RCC 7860 (cell line): Measurements from ENCODE around the gene ST8SIA5.

Source experiments
- DNase-seq: peaks from one replicate; pipeline ENCODE4 v3.0.0-alpha.2; 2015; ENCODE audit warnings: low spot score
- FAIRE-seq: peaks from 2 replicates; lab custom pipeline; 2012; peaks lifted over from hg19 to GRCh38; lab: Jason Lieb, UNC

The ST8SIA5 gene

GRCh38 chr18:46632401-46633071 lies 124.3 kb downstream of the ST8SIA5 start:
- peak; percentile 37 for FAIRE-seq
- DNase-seq: peak; percentile 69

DNA sequence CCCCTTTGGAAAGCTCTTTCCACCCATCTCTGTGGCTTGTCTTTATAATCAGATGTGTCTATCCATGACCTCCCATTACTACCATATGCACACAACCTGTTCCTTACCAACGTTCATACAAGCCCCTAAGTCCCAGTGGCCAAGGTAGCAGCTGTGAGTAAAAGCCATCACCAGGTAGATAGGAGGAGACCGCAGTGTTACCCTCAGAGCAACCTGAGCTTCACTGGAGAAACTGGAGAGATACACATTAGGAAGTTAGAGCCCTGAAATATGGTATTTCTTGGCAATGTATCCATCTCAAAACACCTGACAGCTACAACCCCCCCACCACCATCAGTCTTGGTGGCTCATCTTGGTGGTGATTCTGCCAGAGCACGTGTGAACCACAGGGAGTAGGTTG lies 125.9 kb downstream of the ST8SIA5 start:
- DNase-seq (no peak), FAIRE-seq (no peak)

DNA sequence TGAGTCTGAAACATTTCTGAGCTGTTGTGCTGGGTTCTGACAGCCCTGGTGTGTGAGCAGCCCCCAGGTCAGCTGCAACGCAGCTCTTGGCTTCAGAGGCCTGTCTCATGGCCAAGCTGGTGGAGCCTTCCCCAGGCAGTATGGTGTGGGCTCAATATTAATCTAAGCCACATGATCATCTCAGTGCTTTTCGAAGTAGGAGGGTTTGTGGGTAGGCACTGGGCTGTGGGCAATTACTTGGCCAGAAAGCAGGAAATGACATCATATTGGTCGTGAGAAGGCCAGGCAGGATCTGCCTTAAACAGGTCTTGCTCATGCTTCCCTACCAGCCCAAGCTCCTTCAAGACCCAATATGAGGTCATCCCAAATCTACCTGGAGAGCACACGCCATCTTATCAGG lies 126.7 kb downstream of the ST8SIA5 start:
- FAIRE-seq (no peak), DNase-seq (no peak)

DNA sequence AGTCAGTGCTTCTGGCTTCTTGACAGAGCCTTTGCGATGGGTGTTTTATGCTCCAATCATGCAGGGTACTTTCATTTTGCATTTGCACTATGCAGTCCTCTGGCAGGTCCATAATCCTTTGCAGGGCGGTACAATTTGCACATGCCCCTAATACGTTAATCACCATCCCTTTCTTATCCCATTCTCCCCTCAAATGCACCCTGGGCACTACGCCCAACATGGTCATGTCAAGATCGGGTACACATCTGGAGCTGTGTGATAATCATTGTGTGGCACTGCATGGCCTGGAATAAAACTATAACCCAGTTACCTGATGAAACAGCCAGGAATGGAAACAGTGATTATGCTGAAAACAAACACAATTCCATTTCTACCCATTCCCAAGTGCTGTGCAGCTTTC lies 127.5 kb downstream of the ST8SIA5 start:
- FAIRE-seq (no peak), DNase-seq (no peak)

- DNase-seq (no peak), FAIRE-seq (no peak)
Measured at GRCh38 chr18:46628206-46628605, 128.6 kb downstream of the ST8SIA5 start.

GRCh38 chr18:46627136-46627535 lies 129.7 kb downstream of the ST8SIA5 start:
- DNase-seq: no peak

DNA sequence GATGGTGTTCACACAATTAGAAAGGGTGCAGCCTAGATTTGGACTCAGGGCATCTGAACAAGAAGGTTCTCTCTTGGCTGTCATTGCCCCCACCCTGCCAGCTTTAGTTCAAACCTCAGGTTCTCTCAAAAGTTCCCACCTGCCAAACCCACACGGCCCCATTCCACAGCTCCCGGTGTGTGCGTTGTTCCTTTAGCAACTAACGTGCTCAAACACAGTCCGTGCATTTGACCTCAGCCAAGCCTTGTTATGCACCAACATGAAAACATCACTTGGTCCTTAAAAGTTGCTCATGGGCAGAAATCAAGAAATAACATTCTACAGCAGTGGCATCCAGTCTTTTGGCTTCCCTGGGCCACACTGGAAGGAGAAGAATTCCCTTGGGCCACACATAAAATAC lies 131.8 kb downstream of the ST8SIA5 start:
- DNase-seq (no peak), FAIRE-seq (no peak)

More at GRCh38 chr18:46627136-46627535, 129.7 kb downstream of the ST8SIA5 start:
- no peak for FAIRE-seq

GRCh38 chr18:46624127-46624526 lies 132.7 kb downstream of the ST8SIA5 start:
- no peak for FAIRE-seq
- no peak for DNase-seq

DNA sequence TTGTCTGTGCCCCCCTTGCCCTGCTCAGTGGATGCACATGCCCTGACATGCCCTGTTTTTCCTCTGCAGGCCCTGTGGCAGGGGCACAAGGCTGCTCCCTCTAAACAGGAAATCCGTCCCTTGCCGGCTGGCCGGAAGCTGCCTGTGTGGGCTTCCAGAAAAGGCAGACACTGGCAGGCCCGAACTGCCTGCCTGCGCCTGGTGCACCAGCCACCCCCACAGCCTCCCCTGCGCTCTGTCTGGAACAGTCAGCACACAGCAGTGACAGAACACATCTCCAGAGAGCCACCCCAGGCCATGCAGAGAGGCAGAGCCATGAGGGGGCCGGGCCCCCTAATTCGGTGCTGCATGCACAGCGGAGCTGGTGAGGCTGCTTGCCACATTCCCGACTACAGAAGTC lies 133.3 kb downstream of the ST8SIA5 start:
- no peak for FAIRE-seq
- no peak for DNase-seq

- no peak for FAIRE-seq
- DNase-seq: no peak
Measured at GRCh38 chr18:46622999-46623398, 133.9 kb downstream of the ST8SIA5 start.

- no peak for FAIRE-seq
Measured at GRCh38 chr18:46622451-46622850, 134.4 kb downstream of the ST8SIA5 start.

DNA sequence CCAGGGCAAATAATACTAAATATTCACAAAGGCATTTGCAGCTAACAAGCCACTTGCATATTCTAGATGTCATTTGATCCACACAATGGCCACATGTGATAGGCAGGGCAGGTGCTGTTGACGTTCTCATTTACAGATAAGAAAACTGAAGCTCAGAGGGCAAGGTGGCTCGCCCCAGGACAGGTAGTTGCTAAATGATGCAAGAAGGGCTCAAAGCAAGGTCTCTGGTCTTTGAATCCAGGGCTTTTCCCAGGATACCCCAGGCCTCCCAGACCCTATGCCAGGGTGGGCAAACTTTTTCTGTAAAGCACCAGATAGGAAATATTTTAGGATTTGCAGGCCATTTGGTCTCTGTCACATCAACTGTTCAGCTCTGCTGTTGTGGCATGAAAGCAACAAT lies 135.0 kb downstream of the ST8SIA5 start:
- DNase-seq: no peak
- FAIRE-seq: no peak

More at GRCh38 chr18:46622451-46622850, 134.4 kb downstream of the ST8SIA5 start:
- DNase-seq: no peak

GRCh38 chr18:46621111-46621766 lies 135.6 kb downstream of the ST8SIA5 start:
- no peak for FAIRE-seq
- no peak for DNase-seq

DNA sequence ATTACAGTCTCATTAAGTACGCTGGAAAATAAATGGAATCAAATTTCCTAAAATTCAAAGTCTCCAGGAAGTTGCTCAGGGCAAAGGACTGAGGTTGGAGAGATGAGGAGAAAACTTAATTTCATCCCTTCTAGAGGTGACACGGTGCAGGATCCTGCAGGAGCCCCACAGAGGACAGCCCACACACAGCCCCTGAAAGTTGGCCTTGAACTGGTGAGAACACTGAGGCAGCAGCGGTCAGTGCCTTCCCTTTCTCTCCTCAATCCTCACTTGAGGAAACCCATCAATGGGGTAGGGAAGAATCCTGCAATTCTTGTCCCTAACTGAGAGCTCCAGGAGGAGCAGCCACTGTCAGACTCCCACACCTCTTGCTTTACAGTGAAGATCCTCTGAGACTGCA lies 137.3 kb downstream of the ST8SIA5 start:
- FAIRE-seq (no peak), DNase-seq (no peak)
